Measurements from ENCODE around the gene TMEM250.

The TMEM250 gene

DNA sequence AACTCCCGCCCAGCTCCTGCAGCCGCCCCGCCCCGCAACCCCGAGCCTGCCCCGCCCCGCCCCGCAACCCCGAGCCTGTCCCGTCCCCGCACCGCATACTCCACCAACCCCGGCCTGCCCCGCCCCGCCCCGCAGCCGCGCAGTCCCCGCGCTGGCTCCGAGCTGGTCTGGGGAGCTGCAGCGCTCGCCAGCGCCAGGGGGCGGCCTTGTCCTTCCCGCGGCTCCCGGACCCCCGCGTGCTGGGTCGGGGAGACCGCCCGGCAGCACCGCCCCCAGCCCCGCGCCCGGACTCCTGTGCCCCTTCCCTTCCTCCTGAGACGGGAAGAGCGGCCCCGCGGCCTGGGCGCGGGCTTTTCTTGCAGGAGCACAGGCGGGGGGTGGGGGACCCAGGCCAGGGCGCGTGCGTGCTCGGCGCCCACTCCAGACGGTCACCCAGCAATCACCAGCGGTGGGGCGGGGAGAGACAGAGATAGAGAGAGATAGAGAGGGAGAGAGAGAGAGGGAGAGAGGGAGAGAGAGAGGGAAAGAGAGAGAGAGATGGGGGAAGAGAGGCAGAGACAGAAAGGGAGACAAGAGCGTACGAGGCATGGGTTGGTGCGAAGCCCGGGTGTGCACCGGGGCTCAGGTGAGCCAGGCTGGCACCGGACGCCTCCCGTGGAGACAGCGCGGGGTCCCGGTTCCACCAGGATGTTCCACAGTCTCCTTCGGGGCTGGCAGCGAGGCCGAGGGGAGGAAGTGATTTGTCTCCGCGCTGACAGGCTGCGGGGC is 14.7 kb upstream of the TMEM250 start:
- TF ChIP-seq CTCF (IDR thresholded peaks at IDR 0.05), result peak; percentile 57

DNA sequence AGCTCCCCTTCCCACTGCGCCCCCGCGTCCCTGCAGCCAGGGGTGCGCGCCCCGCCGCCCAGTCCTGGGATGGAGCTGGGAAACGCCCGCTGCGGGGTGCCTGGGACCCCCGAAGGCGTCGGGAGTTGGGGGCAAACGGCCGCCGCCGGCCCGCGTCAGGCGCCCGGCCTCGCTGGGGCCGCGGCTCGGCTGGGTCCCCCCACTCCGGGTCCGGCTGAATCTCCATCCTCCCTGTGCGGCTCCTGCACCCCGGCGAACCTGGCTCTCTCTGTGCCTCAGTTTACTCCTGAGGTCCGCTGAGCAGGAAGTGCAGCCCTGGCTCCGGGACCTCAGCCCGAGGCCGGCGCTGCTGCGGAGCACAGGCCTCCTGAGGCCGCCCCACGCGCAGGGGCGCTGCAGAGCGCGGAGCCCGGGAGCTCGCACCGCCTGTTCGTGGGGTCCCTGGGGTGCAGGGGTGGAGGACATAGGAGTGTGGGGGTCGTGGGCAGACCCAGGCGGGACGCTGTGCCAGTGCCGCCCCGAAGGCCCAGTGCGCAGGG is 13.9 kb upstream of the TMEM250 start:
- TF ChIP-seq CTCF (IDR thresholded peaks at IDR 0.05), result no peak

GRCh38 chr9:136131629-136132511 is 13.2 kb upstream of the TMEM250 start:
- no peak for TF ChIP-seq CTCF (IDR thresholded peaks at IDR 0.05)

DNA sequence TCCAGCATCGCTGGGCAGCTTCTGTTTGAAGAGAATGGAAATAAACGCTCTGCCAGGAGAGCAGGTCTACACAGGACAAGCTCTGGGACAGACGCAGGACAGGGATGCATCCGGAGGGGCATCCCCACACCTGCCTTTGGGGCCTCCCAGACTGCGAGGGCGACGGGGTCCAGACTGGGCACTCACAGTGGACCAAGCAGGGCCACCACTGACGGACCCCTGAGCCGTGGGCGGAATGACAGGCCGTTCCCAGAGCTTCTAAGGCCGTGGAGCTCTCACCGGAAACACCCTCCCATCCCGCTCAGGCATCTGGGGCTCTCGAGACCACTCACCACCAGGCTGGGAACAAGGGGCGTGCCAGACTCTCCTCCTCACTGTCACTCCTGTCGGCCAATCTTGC is 10.5 kb upstream of the TMEM250 start:
- no peak for TF ChIP-seq CTCF (IDR thresholded peaks at IDR 0.05)

DNA sequence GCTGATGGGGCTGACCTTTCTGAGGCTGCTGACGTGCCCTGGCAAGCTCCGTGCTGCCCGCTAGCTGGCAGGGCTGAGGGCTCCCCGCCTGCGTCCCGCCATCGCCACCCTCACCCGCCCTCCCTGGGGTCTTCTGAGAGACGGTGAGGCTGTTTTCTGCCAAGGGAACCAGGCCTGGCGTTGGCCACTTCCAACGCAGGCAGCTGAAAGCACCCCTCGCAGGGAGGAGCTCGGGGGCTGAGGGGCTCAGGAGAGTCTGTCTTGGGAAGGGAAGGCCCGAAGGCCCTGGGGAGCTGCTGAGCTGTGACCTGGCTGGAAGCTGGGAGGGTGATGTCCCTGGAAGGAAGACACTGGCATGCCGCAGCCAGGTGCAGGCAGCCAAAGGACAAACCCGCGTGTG is 9.8 kb upstream of the TMEM250 start:
- TF ChIP-seq CTCF (IDR thresholded peaks at IDR 0.05), result no peak

- no peak for TF ChIP-seq CTCF (IDR thresholded peaks at IDR 0.05)
Observed at GRCh38 chr9:136127313-136127712, 8.6 kb upstream of the TMEM250 start.

DNA sequence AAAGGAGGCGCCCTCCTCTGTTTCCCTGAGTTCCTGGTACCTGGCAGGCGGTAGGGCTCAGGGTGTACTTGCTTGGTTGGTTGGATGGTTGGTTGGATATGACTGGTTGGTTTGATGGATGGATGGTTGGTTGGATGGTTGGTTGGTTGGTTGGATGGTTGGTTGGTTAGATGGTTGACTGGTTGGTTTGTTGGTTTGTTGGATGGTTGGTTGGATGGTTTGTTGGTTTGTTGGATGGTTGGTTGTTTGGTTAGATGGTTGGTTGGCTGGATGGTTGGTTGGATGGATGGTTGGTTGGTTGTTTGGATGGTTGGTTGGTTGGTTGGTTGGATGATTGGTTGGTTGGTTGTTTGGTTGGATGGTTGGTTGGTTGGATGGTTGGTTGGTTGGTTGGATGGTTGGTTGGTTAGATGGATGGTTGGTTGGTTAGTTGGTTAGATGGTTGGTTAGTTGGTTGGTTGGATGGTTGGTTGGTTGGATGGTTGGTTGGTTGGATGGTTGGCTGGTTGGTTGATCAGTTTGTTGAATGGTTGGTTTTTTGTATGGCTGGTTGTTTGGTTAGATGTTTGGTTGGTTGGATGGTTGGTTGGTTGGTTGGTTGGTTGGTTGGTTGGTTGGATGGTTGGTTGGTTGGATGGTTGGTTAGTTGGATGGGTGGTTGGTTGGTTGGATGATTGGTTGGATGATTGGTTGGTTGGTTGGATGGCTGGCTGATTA is 6.5 kb upstream of the TMEM250 start:
- TF ChIP-seq CTCF (IDR thresholded peaks at IDR 0.05), result no peak

Measured in LNCAP (cell line).